A549 (cell line): Measurements from ENCODE around the gene METTL24.

Experiments used
- BCL3 ChIP-seq: fragments of >200 bp; sonication (Bioruptor Twin); formaldehyde crosslinking; IDR thresholded peaks from 3 replicates; pipeline ENCODE4 v1.6.1; 2016
- HMGXB4 ChIP-seq: fragments of 250-450 bp; sonication (Bioruptor Pico); IDR thresholded peaks from 2 replicates; pipeline ENCODE4 v1.5.0; 2021; ENCODE audit warnings: mild to moderate bottlenecking, moderate library complexity, borderline replicate concordance
- HOXA7 ChIP-seq: fragments of 250-450 bp; sonication (Bioruptor Pico); IDR thresholded peaks from 2 replicates; pipeline ENCODE4 v1.5.0; 2020; ENCODE audit warnings: mild to moderate bottlenecking, moderate library complexity
- JUN ChIP-seq, 2 experiments: fragments of >200 bp; sonication (Bioruptor Twin); formaldehyde crosslinking; IDR thresholded peaks; 2 replicates in 1 of 2; 3 replicates in 1 of 2; pipeline ENCODE4 v1.6.1; 2016 to 2017
- JUNB ChIP-seq: fragments of >200 bp; sonication (Bioruptor Twin); formaldehyde crosslinking; IDR thresholded peaks from 2 replicates; pipeline ENCODE4 v1.6.1; 2016
- PBX3 ChIP-seq: IDR thresholded peaks from 2 replicates; pipeline ENCODE4 v1.6.1; 2012
- POLR2A ChIP-seq: IDR thresholded peaks from 2 replicates; pipeline ENCODE4 v1.6.1; 2012; ENCODE audit warnings: mild to moderate bottlenecking, low read length
- POLR2AphosphoS2 ChIP-seq: conservative IDR thresholded peaks from 2 replicates; pipeline ENCODE4 v1.6.1; 2012; ENCODE audit warnings: low read length, improper control_type of control experiment, inconsistent platforms
- TF ChIP-seq, protein P1 (sequence below): fragments of >200 bp; sonication (Bioruptor Twin); formaldehyde crosslinking; IDR thresholded peaks from 3 replicates; pipeline ENCODE4 v1.5.1; 2016
- TF ChIP-seq, protein P2 (sequence below): IDR thresholded peaks from 2 replicates; pipeline ENCODE4 v1.6.1; 2012; ENCODE audit warnings: low read depth, borderline replicate concordance
- TF ChIP-seq, protein P3 (sequence below): fragments of 200-600 bp; sonication (generic); IDR thresholded peaks from 2 replicates; pipeline ENCODE4 v1.6.1; 2016; ENCODE audit warnings: antibody characterized with exemption, mild to moderate bottlenecking, moderate library complexity
- TF ChIP-seq, protein P4 (sequence below): IDR thresholded peaks from 2 replicates; pipeline ENCODE4 v1.6.1; 2012

- TF ChIP-seq POLR2A (no peak), HOXA7 (CRISPR knock-in tag) (no peak), HMGXB4 (no peak), BCL3 (no peak), JUN (IDR thresholded peaks at IDR 0.05) (no peak), JUNB (no peak), POLR2AphosphoS2 (no peak), PBX3 (no peak)
- TF ChIP-seq, protein P1, sequence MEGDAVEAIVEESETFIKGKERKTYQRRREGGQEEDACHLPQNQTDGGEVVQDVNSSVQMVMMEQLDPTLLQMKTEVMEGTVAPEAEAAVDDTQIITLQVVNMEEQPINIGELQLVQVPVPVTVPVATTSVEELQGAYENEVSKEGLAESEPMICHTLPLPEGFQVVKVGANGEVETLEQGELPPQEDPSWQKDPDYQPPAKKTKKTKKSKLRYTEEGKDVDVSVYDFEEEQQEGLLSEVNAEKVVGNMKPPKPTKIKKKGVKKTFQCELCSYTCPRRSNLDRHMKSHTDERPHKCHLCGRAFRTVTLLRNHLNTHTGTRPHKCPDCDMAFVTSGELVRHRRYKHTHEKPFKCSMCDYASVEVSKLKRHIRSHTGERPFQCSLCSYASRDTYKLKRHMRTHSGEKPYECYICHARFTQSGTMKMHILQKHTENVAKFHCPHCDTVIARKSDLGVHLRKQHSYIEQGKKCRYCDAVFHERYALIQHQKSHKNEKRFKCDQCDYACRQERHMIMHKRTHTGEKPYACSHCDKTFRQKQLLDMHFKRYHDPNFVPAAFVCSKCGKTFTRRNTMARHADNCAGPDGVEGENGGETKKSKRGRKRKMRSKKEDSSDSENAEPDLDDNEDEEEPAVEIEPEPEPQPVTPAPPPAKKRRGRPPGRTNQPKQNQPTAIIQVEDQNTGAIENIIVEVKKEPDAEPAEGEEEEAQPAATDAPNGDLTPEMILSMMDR, result no peak
- TF ChIP-seq, protein P2, sequence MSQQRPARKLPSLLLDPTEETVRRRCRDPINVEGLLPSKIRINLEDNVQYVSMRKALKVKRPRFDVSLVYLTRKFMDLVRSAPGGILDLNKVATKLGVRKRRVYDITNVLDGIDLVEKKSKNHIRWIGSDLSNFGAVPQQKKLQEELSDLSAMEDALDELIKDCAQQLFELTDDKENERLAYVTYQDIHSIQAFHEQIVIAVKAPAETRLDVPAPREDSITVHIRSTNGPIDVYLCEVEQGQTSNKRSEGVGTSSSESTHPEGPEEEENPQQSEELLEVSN, result no peak
- TF ChIP-seq, protein P3, sequence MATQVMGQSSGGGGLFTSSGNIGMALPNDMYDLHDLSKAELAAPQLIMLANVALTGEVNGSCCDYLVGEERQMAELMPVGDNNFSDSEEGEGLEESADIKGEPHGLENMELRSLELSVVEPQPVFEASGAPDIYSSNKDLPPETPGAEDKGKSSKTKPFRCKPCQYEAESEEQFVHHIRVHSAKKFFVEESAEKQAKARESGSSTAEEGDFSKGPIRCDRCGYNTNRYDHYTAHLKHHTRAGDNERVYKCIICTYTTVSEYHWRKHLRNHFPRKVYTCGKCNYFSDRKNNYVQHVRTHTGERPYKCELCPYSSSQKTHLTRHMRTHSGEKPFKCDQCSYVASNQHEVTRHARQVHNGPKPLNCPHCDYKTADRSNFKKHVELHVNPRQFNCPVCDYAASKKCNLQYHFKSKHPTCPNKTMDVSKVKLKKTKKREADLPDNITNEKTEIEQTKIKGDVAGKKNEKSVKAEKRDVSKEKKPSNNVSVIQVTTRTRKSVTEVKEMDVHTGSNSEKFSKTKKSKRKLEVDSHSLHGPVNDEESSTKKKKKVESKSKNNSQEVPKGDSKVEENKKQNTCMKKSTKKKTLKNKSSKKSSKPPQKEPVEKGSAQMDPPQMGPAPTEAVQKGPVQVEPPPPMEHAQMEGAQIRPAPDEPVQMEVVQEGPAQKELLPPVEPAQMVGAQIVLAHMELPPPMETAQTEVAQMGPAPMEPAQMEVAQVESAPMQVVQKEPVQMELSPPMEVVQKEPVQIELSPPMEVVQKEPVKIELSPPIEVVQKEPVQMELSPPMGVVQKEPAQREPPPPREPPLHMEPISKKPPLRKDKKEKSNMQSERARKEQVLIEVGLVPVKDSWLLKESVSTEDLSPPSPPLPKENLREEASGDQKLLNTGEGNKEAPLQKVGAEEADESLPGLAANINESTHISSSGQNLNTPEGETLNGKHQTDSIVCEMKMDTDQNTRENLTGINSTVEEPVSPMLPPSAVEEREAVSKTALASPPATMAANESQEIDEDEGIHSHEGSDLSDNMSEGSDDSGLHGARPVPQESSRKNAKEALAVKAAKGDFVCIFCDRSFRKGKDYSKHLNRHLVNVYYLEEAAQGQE, result no peak
- TF ChIP-seq, protein P4, sequence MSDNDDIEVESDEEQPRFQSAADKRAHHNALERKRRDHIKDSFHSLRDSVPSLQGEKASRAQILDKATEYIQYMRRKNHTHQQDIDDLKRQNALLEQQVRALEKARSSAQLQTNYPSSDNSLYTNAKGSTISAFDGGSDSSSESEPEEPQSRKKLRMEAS, result no peak
Observed at GRCh38 chr6:110357664-110358552, at the start of gene METTL24.
